Fibroblast of gingiva (primary cell): ENCODE measurements around the gene GPR62.
"Not testable (repeated sequence)": the region's sequence is repeated elsewhere in the genome, so short reads cannot be mapped to it uniquely, and the experiment has no call there.

Experiments
- DNase-seq: peaks from one replicate; pipeline ENCODE4 v3.0.0-alpha.2; 2011; ENCODE audit warnings: low read depth

GPR62 gene, protein sequence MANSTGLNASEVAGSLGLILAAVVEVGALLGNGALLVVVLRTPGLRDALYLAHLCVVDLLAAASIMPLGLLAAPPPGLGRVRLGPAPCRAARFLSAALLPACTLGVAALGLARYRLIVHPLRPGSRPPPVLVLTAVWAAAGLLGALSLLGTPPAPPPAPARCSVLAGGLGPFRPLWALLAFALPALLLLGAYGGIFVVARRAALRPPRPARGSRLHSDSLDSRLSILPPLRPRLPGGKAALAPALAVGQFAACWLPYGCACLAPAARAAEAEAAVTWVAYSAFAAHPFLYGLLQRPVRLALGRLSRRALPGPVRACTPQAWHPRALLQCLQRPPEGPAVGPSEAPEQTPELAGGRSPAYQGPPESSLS

DNA sequence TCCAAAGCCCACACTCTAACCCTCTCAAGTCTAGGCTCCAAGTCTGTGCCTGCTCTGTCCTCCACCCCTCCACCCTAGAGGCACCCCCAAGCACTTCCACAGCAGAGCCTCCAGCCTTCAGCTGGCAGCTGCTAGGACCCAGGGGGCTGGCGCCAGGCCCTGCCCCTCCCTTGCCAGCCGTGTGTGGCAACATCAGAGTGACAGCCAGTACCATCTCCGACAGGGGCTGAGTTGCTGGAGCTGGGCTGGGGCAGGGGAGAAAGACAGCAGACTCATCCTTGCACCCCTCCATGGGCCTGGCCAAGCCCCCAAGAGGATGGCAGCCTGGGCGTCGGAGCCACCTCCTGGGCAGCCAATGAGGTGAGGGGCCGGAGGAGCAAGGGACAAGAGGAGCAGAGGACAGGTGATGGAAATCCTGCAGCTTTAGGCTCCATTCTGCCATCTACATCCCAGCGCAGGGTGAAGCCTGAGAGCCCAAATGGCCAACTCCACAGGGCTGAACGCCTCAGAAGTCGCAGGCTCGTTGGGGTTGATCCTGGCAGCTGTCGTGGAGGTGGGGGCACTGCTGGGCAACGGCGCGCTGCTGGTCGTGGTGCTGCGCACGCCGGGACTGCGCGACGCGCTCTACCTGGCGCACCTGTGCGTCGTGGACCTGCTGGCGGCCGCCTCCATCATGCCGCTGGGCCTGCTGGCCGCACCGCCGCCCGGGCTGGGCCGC, at the start of gene GPR62:
TSS of gene GPR62 (plus strand) at position 207 of the 718 bp plus-strand sequence. CDS start at position 479, 272 bp downstream.
- no peak for DNase-seq

DNA sequence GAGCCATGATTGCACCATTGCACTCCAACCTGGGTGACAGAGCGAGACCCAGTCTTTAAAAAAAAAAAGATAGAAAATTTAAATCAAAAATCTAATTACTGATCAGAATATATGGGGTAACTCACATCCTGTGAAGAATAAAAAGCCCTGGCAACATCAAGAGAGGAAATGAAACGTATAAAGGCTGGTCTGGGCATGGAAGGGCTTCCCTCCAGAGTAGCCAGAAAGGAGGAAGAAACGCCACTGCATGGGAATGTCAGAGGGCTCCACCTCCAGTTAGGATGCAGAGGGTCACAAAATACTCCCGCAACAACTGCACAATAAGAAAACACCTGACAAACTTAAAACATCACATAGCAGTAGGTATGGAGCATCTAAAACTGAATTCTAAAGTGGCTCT, 47.2 kb upstream of the GPR62 start:
- no peak for DNase-seq

DNA sequence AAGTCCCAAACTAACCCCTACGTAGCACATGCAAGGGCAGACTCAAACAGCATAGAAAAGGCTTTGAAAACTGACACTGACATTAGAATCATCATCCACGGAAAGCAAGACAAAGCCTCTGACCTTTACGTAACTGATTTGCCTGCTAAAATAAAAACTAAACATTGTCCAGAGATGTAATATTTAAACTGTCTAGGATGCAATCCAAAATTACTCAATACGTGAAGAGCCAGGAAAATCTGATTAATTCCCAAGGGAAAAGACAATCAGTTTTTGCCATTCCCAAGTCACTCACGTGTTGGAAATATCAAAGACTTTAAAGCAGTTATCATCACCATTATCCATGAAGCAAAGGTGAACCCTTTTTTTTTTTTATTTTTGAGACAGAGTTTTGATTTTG, 38.8 kb upstream of the GPR62 start:
- DNase-seq, result peak; percentile 60

DNA sequence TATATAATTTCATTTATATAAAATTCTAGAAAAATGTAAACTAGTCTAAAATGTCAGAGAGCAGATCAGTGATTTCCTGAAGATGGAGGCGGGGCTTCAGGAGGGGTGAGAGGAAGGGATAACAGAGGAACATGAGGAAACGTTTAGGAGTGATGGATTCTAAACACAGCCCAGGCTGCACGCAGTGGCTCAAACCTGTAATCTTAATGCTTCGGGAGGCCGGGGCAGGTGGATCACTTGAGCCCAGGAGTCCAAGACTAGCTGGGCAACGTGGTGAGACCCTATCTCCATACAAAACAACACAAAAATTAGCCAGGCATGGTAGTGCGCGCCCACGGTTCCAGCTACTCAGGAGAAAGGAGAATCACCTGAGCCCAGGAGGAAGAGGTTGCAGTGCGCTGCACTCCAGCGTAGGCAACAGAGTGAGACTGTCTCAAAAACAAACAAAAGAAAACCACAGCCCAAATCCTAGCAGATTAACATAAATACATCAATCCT, 34.1 kb upstream of the GPR62 start:
- DNase-seq, result no peak

DNA sequence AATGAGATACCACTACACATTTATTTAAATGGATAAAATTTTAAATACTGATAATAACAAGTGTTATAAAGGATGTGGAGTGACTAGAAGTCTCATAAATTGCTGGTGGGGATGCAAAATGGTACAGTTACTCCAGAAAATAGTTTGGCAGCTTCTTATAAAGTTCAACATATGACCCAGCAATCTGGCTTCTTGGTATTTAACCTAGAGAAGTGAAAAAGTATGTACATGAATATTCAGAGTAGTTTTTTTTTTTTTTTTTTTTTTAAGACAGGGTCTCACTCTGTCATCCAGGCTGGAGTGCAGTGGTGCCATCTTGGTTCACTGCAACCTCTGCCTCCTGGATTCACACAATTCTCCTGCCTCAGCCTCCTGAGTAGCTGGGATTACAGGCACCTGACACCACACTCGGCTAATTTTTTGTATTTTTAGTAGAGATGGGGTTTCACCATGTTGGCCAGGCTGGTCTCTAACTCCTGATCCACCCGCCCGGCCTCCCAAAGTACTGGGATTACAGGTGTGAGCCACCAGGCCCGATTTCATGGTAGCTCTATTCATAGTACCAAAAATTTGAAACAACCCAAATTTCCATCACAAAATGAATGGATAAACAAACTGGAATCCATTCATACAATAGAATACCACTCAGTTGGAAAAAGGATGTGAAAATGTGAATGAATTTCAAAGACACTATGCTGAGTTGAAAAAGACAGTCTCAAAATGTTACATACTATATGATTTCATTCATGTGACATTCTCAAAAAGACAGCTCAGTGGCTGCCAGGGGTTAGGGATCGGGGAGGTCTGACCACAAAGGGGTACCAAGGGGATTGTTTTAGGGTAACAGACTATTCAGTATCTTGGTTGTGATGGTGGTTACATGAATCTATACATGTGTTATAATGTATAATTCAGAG, 27.9 kb upstream of the GPR62 start:
- no peak for DNase-seq

DNA sequence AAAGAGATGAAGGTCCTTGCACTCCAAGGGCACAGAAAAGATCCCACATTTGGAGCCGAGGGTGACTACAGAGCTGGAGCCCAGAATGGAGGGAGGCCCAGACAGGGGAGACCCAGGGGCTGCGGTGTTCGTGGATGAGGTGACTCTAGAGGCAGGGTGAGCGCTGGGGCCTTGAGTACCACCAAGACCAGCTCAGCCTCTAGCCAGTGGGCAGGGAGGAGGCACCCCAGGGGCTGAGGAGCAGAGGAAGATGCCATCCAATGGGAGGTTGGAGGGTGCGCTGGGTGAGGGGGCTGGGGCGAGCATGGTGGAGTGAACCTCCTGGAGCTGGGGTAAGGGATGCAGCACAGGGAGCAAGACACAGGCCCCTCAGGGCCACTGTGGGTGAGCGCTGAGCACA, 26.7 kb upstream of the GPR62 start:
- DNase-seq, result no peak

DNA sequence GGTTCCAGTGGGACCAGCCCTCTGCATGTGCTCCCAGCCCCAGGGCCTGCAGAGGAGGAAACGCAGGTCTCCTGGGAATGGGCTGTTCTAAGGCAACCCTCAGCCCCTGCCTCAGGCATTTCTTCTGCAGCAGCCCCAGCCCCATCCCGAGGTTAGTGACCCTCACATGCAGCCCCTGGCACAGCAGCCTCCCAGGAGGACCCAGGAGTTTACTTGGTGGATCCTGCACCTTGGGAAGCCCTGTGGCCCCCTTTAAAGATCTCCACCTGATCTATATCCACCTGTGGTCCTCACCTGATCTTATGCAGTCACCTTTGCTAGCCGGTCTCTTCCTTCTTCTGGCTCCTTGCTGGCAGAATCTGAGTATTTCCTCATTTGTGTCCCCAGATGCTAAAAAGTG, 26.2 kb upstream of the GPR62 start:
- not testable (repeated sequence) for DNase-seq

DNA sequence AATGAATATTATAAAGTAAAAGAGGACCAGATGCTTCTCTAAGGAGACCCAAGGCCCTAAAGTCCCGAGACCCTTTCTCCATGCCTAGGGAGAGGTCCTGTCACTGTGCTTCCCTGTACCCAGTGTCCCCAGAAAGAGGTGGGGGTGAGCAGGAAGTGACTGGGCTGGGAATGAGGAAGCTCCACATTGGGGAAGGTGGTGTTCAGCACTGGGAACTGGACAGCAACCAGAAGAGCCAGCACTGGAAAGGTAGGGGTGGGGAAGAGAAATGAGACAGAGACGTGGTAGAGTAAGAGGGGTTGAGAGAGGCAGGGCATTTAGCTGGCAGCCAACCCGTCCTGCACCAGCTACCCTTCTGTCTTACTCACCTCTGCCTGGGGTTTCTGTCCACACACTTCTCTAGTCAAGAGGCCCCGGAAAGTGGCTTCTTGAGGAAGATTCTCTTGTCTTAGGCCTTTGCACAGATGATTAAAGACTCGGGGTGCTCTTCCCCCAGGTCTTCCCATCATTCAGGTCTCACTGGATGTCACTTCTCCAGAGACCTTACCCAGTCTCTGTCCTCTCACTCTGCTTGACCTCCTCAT, 25.7 kb upstream of the GPR62 start:
- no peak for DNase-seq

DNA sequence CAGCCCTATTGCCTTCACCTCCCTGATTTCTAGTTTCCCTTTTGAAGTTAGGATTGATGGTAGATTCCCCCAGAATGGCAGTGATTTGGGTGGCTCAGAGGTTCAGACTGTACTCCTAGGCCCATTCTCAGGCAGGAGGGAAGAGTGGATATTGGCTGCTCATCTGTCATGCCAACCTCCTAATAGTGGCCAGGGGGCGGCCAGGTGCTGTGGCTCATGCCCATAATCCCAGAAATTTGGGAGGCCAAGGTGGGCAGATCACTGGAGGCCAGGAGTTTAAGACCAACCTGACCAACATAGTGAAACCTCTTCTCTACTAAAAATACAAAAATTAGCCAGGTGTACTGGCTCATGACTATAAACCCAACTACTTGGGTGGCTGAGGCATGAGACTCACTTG, 24.7 kb upstream of the GPR62 start:
- no peak for DNase-seq

DNA sequence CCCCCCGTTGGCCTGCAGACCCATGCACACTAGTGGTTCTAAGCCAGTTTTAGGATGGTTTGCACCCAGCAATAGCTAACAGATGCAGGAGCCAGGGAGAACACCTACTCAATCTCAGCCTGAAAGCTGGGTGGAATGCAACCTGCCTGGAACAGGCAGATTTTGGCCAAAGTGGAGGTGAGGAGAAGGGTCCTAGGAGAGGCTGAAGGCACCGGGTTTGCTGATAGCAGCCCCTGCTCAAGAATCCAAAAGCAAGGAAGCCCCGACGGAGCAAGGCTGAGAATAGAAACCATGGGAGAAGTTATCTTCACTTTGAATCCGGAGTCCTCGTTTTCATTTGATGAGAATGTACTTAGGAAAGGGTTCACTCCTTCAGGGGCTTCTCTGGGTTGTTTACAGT, 23.4 kb upstream of the GPR62 start:
- no peak for DNase-seq

DNA sequence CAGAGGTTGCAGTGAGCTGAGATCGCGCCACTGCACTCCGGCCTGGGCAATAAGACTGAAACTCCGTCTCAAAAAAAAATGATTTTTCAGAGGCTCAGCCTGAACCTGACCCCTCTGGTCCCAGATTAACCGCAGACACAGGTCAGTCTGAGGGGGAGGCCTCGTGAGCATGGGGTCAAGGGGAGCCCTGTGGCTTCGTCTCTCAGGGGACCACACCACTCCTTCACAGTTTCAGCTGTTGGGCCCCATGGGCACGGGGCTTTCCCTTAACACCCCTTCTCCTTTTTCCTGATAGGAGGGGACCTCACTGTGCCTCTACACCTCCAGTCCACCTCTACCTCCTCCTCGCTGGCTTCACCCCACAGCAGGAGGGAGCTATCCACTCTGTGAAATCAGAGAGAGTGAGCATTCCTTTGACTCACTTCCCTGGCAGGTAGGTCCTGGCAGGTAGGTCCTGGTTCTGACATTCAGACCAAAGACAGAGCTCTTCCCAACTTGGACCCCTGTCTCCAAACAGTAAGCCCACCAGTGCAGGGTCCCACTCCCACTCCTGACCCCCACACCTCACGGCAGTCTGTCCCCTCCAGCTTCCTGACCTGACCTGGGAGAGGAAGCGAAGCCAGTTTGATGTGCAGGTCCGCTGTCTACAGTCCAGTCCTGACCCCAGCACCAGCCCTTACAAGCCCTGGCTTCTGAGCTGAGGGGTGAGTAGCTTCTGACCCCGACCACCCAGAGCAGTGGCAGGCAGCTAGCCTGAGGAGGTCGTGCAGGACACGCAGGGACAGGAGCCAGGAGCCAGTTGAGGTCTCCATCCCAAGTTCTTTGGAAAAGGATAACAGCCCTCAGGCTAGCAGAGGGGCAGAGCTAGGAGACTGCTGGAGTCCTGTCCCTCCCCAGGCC, 22.5 kb upstream of the GPR62 start:
- DNase-seq, result no peak

DNA sequence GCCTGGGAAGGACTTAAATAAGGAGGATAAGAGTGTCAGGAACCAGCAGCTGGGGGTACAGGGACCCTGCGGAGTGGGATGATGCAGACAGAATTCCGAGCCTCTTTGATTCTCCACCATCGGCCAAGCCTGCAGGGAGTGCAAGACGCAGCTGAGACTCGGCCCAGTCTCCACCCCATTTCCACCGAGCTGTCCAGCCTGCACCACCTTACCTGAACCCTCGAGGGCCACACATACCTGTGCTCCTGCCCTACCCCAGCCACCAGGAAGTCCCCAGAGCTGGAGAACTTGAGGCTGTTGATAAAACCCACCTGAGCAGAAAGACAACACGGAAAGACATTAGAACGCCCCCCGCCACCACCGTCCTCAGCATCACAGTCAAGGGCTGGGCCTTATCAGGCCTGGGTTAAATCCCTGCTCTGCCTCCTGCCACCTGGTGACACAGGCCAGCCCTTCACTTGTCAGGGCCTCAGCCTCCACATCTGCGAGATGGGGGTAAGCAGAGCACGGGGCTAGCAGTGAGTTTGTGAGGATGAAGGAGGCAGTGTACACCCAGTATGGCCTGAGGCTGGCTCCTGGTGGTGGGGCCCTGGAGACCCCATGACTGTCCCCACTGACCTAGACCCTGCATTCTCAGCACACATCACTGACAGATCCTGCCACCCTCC, 21.6 kb upstream of the GPR62 start:
- DNase-seq, result no peak

DNA sequence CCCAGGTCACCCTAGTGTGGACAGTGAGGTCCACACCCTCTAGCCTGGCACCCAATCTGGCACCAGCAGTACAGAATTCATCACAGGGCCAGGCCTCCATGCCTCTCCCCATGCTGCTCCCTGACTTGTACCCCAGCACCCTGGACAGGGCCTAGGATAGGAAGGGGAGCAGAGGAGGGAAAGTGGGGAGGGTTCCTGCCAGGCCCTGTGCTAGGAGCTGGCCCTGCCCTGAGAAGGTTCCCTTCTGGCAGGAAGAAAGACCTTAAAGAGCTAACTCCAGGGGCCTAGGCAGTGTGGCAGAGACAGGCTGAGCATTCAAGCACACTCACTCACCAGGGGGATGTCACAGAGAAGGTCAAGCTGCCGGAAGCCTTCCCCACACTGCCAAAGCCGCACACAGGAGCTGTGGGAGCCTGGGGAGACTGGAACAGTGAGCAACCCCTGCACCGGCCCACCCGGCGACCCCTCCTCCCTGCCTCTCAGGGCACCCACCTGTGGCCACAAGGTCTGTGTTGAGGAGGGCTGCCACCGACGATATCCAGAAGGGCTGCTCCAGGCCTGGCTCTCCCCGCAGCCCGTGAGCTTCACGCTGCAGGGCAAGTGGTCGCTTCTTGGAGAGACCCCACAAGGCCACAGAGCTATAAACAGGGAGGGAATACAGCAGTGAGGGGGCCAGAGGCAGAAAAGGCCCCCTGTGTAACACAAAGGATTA, 20.9 kb upstream of the GPR62 start:
- DNase-seq, result no peak

DNA sequence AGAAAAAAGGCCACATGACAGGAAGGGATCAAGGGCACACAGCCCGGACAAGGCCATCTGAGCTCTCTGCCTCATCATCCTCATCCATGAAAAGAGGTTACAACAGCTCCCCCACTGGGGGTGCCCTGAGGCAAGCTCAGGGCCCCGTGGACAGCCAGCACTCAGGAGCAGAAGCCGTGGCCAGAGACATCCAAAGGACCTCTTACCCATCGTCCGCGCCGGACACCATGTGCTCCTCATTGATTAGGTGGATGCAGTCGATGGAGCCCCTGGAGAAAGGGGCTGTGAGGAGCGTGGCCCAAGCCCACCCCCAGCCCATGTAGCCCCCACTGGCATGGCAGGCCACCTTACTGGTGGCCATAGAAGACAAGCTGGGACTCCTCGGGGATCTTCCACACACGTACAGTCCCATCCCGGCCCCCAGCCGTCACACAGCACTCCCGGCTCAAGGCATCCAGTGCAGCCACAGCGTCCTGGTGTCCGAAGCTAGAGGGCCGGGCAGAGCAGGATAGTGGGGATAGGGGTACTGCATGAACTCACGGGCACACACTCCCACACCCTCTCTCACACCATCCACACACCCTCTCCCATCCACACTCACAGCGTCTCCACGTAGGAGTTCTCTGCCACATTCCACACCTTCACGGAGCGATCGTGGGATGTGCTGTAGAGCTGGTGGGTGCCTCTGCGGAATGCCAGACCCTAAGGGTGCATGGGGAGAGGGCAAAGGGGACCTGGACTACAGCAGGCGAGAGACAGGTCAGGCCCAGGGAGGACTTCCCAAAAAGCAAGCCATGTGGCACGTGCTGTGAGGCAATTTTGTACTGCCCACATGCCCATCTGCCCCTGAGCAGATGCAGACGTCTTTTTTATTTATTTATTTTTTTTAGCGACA, 19.9 kb upstream of the GPR62 start:
- DNase-seq, result no peak

DNA sequence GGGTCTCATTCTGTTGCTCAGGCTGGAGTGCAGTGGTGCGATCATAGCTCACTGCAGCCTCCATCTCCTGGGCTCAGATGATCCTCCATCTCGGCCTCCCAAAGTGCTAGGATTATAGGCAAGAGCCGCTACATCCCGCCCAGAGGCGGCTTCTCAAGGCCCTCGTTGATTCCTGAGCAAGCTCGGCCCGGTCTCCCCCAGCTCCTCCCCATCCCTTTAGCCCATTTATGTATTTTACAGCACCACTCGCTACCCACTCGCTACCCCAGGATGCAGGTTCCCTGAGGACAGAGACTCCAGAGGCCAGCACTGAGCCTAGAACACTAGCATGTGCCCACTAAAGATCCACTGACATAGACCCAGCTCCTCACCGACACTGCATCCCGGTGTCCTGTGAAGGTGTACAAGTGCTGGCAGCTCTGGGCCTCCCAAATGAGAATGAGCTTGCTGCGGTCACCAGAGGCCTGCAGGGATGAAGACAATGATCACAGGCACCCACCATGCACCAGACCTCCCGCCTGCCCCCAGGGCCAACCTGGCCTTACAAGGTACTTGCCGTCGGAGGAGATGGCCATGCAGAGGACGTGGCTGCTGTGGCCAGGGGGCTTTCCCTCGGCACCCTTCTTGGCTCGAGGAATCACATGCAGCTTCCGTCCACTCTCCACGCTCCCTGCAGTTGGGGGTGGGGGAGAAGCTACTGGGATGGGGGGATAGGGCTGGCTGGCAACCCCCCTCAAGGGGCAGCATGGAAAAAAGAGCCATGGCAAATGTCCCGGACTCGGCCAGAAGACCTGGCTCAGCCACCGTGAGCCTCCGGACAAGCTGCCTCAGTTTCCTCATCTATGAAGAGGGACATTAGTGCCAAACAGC, 19.1 kb upstream of the GPR62 start:
- DNase-seq, result no peak

DNA sequence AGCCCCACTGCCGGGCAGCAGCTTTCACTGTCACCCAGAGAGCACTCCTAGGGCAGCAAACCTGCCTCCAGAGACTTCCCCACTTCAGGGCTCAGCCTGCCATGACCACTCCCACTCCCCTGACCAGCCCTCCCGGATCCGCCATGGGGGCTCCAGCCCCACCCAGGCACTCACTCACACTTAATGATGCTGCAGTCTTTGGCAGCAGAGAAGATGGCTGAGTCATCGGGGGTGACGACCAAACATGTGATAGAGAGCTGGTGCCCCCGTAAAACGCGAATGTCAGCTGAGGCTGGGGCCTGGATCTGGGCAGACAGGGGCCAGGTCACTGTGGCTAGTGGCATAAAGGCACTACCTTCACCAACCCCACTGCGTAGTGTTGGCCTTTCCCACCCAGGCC, 18.2 kb upstream of the GPR62 start:
- no peak for DNase-seq

DNA sequence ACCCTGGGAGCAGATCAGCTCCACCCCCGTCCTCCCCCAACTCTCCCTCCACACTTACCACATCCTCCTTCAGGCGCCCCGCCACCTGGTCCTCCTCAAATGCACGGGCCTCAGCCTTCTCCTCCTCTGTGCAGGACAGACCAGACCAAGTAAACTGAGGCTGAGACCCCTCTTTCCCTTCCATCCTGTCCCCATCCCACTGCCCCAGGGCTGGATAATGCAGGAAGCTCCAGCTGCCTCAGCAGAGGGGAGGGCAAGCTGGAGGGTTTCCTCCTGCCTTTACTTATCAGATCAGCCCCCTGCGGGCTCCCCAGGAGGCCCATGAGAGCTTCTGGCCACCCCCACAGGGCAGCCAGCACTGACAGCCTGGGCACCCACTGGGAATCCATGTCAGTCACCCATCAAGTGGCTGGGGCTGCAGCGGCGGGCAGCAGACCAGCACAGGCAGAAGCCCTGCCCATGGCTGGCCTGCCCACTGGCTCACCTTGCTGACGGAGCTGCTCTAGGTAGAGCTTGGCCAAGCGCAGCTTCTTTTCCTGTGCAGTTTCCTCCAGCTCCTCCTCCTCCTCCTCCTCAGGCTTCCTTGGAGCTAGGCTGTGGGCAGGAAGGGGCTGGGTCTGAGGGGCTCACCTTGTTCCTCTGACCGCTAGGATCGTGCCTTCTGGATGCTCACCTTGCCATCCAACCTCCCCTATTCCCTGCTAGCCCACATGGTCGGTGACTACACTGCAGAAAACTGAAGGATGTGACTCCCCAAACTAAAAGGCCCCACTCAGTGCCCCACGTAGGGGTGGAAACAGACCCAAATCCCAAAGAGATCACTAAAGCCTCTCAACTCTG, 17.4 kb upstream of the GPR62 start:
- DNase-seq, result no peak
